ENCODE data around the gene AGBL1. TPM values are rescaled to one million over a fixed set of nuclear protein-coding genes. Genes with fewer than 3 reads are reported as not detected.

AGBL1 gene
- total and polyA plus RNA-seq, 2 donors (not counting 1 experiment from before 2014, with no cell fraction given) = not detected

DNA sequence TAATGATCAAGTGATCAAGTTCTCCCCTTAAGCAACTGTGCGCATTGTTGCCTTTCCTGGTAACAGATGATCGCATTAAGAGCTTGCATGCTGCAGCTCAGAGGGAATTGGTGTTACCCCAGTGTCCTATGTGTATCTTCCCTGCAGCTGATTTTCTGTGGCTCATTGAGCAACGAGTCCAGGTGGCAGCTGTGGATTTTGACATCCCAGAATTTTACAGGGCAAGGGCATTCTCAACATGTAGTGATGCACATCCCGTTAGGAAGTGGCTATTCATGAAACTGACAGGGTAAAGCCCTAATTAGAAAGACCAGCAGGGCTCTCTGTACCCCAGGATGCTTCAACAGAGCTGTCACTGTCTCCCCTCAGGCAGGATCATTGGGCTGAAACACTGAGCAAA lies 232.8 kb downstream of the AGBL1 start:
- Histone ChIP-seq H2AFZ (ENCODE audit: insufficient read depth, low read depth, low read length, poor library complexity, severe bottlenecking) (no peak overlapping the region), H3K4me2 (replicated peaks; ENCODE audit: low read depth, low read length, poor library complexity, severe bottlenecking) (no peak overlapping the region), H3K79me2 (ENCODE audit: control insufficient read depth, insufficient read depth, low read length) (no peaks in the 10 kb centered on the region), H3K4me3 (ENCODE audit: control extremely low read depth in 1 of 5, extremely low read depth in 1 of 5, insufficient read depth in 1 of 5, low read depth in 2 of 5, low read length in 4 of 5) (no peak overlapping the region), H3K27ac (ENCODE audit: low read length in 2 of 2) (no peak overlapping the region), H3K9ac (ENCODE audit: low read length) (no peak overlapping the region), H4K20me1 (ENCODE audit: control insufficient read depth, insufficient read depth, low read length, poor library complexity, severe bottlenecking) (no peaks in the 10 kb centered on the region), H3K36me3 (replicated peaks in 1 of 2; ENCODE audit: control extremely low read depth in 1 of 2, control insufficient read depth in 1 of 2, extremely low read depth in 1 of 2, insufficient read depth in 2 of 2, low read length in 1 of 2) (no peaks in the 10 kb centered on the region), H3K9me3 (ENCODE audit: control extremely low read depth in 1 of 3, control insufficient read depth in 2 of 3, insufficient read depth in 1 of 3, low read length in 2 of 3) (peaks cover 0 to 4% (median 0%) of the 10 kb centered on the region in 3 donors), H3K4me1 (ENCODE audit: control insufficient read depth in 2 of 2, insufficient read depth in 2 of 2, low read length in 2 of 2) (no peaks in the 10 kb centered on the region), H3K27me3 (replicated peaks in 1 of 4; ENCODE audit: control extremely low read depth in 1 of 4, control insufficient read depth in 3 of 4, insufficient read depth in 4 of 4, low read length in 3 of 4) (no peaks in the 10 kb centered on the region)
- Mint-ChIP-seq H3K27me3 (no peaks in the 10 kb centered on the region), H3K4me3 (no peak overlapping the region), H3K4me1 (no peaks in the 10 kb centered on the region), H3K9me3 (ENCODE audit: insufficient read depth) (no peaks in the 10 kb centered on the region), H3K27ac (no peak overlapping the region)
- WGBS (ENCODE audit: insufficient coverage) = 72% methylated on average over 4 of the region's 4 CpGs
- CTCF ChIA-PET = no interaction called here
- no peak for DNase-seq
- POLR2A ChIA-PET = no interaction called here
- intact Hi-C loops (cut with micrococcal nuclease) = no loop called here
- no peak for ATAC-seq (ENCODE audit: low read depth)
- no peak for TF ChIP-seq EZH2 (IDR thresholded peaks at IDR 0.05; ENCODE audit: borderline replicate concordance, insufficient read depth, low read depth, low read length, poor library complexity, severe bottlenecking)
- no peak for TF ChIP-seq CTCF (IDR thresholded peaks at IDR 0.05)

DNA sequence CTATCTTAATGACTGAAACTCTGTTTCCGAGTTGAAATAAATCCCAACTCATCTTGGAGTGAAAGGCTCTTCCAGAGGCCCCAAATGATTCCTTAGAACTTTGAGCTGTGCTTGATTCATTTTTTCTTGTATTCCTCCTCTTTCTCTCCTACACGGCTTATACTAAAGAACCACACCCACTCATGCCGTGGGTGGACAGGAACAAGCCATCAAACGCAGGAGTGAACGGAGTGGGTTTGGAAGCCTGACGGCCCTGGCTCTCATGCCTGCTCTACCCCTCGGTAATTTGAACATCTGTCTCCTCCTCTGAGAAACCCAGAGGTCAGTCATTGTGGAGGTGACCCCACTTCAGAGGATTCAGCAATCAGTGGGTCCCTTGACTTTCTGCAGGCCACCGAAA lies 236.5 kb downstream of the AGBL1 start:
- Histone ChIP-seq H2AFZ (ENCODE audit: insufficient read depth, low read depth, low read length, poor library complexity, severe bottlenecking) (no peak overlapping the region), H3K79me2 (ENCODE audit: control insufficient read depth, insufficient read depth, low read length) (no peaks in the 10 kb centered on the region), H3K4me1 (ENCODE audit: control insufficient read depth in 2 of 2, insufficient read depth in 2 of 2, low read length in 2 of 2) (no peaks in the 10 kb centered on the region), H3K27me3 (replicated peaks in 1 of 4; ENCODE audit: control extremely low read depth in 1 of 4, control insufficient read depth in 3 of 4, insufficient read depth in 4 of 4, low read length in 3 of 4) (no peaks in the 10 kb centered on the region), H3K4me3 (ENCODE audit: control extremely low read depth in 1 of 5, extremely low read depth in 1 of 5, insufficient read depth in 1 of 5, low read depth in 2 of 5, low read length in 4 of 5) (no peak overlapping the region), H3K36me3 (replicated peaks in 1 of 2; ENCODE audit: control extremely low read depth in 1 of 2, control insufficient read depth in 1 of 2, extremely low read depth in 1 of 2, insufficient read depth in 2 of 2, low read length in 1 of 2) (no peaks in the 10 kb centered on the region), H4K20me1 (ENCODE audit: control insufficient read depth, insufficient read depth, low read length, poor library complexity, severe bottlenecking) (no peaks in the 10 kb centered on the region), H3K9ac (ENCODE audit: low read length) (no peak overlapping the region), H3K27ac (ENCODE audit: low read length in 2 of 2) (no peak overlapping the region), H3K9me3 (ENCODE audit: control extremely low read depth in 1 of 3, control insufficient read depth in 2 of 3, insufficient read depth in 1 of 3, low read length in 2 of 3) (no peaks in the 10 kb centered on the region), H3K4me2 (replicated peaks; ENCODE audit: low read depth, low read length, poor library complexity, severe bottlenecking) (no peak overlapping the region)
- POLR2A ChIA-PET = no interaction called here
- TF ChIP-seq EZH2 (IDR thresholded peaks at IDR 0.05; ENCODE audit: borderline replicate concordance, insufficient read depth, low read depth, low read length, poor library complexity, severe bottlenecking) (no peak), CTCF (IDR thresholded peaks at IDR 0.05) (no peak)
- CTCF ChIA-PET = no interaction called here
- H3K27ac Mint-ChIP-seq = no peak overlapping the region
- ATAC-seq (ENCODE audit: low read depth) (no peak), DNase-seq (no peak)
- intact Hi-C loops (cut with micrococcal nuclease) = no loop called here
- no peaks in the 10 kb centered on the region for H3K4me1 Mint-ChIP-seq
- WGBS (ENCODE audit: insufficient coverage) = 36% methylated on average over 5 of the region's 8 CpGs
- no peaks in the 10 kb centered on the region for H3K27me3 Mint-ChIP-seq
- peaks cover 4% of the 10 kb centered on the region for H3K9me3 Mint-ChIP-seq (ENCODE audit: insufficient read depth)
- no peak overlapping the region for H3K4me3 Mint-ChIP-seq

Data from B cell (primary cell).